SJCRH30 (cell line): ENCODE measurements around the gene CDC25A. TPM values are rescaled to one million over a fixed set of nuclear protein-coding genes. Genes with fewer than 3 reads are reported as not detected.
A peak's percentile ranks its signal among the peaks of the same experiment; 100 is the strongest.

ENCODE experiments used
- DNase-seq, 2 experiments: peaks; one replicate each; pipeline ENCODE4 v3.0.0-alpha.2; 2015 to 2020
- H3K27ac ChIP-seq: fragments of 250-450 bp; sonication (Bioruptor Pico); 2 replicates; pipeline ENCODE4 v1.5.1; 2020; ENCODE audit warnings: mild to moderate bottlenecking, moderate library complexity
- H3K27me3 ChIP-seq: fragments of 250-450 bp; sonication (Bioruptor Pico); 2 replicates; pipeline ENCODE4 v1.5.1; 2020; ENCODE audit warnings: mild to moderate bottlenecking, moderate library complexity
- H3K36me3 ChIP-seq: fragments of 250-450 bp; sonication (Bioruptor Pico); 2 replicates; pipeline ENCODE4 v1.5.1; 2020; ENCODE audit warnings: mild to moderate bottlenecking, moderate library complexity
- H3K4me1 ChIP-seq: fragments of 250-450 bp; sonication (Bioruptor Pico); 2 replicates; pipeline ENCODE4 v1.5.1; 2020; ENCODE audit warnings: mild to moderate bottlenecking, moderate library complexity
- H3K4me3 ChIP-seq: fragments of 250-450 bp; sonication (Bioruptor Pico); 2 replicates; pipeline ENCODE4 v1.5.1; 2020; ENCODE audit warnings: mild to moderate bottlenecking, moderate library complexity
- H3K9me3 ChIP-seq: fragments of 250-450 bp; sonication (Bioruptor Pico); replicated peaks from 2 replicates; pipeline ENCODE4 v1.5.1; 2020; ENCODE audit warnings: mild to moderate bottlenecking, moderate library complexity
- total RNA-seq: library from RNA; depleted of rRNA; stranded (reverse); fragments of >200 nt; shearing (Covaris generic); gene quantifications from 2 replicates; pipeline ENCODE4 v1.2.3, GENCODE V29; 2014; rRNA removed

Gene CDC25A
- total RNA-seq, result 83.1 and 92.0 TPM in 2 replicates

GRCh38 chr3:48188266-48189201 is at the start of gene CDC25A:
Gene CDC25A, minus strand, starts transcription at chr3:48188417. Its CDS starts 470 bp downstream, at chr3:48187947.
- peak within 1 kb of the TSS; percentile 87 for H3K4me3 ChIP-seq
- peak; percentile 99 for DNase-seq
- 0 out of 2 replicates have a peak, but pooled peaks cover 4% of the 10 kb centered on the region for H3K4me1 ChIP-seq
- peaks cover 25% of the 10 kb centered on the region for H3K36me3 ChIP-seq
- no peaks in the 10 kb centered on the region for H3K27me3 ChIP-seq
- H3K27ac ChIP-seq, result peak within 1 kb of the TSS; percentile 89
- H3K9me3 ChIP-seq, result no peaks in the 10 kb centered on the region

- H3K36me3 ChIP-seq, result no peaks in the 10 kb centered on the region
- no peak for DNase-seq
- H3K27me3 ChIP-seq, result no peaks in the 10 kb centered on the region
- H3K9me3 ChIP-seq, result no peaks in the 10 kb centered on the region
- no peak overlapping the region for H3K27ac ChIP-seq
- no peak overlapping the region for H3K4me3 ChIP-seq
- peaks cover 11% of the 10 kb centered on the region for H3K4me1 ChIP-seq
These were observed 48.3 kb upstream of the CDC25A start for GRCh38 chr3:48236531-48236930.

GRCh38 chr3:48233542-48233941 is 45.3 kb upstream of the CDC25A start:
- Histone ChIP-seq H3K4me3 (no peak overlapping the region), H3K27ac (no peak overlapping the region), H3K36me3 (no peaks in the 10 kb centered on the region), H3K4me1 (no peaks in the 10 kb centered on the region; the same call in none of the 2 replicates), H3K9me3 (no peaks in the 10 kb centered on the region), H3K27me3 (no peaks in the 10 kb centered on the region)
- no peak for DNase-seq

- no peaks in the 10 kb centered on the region for H3K27me3 ChIP-seq
- no peak overlapping the region for H3K27ac ChIP-seq
- no peaks in the 10 kb centered on the region for H3K9me3 ChIP-seq
- no peaks in the 10 kb centered on the region; the same call in none of the 2 replicates for H3K4me1 ChIP-seq
- H3K36me3 ChIP-seq, result no peaks in the 10 kb centered on the region
- no peak overlapping the region for H3K4me3 ChIP-seq
- peak; percentile 83 to 91 for DNase-seq
These were observed 44.5 kb upstream of the CDC25A start for GRCh38 chr3:48232734-48233133.

- Histone ChIP-seq H3K9me3 (no peaks in the 10 kb centered on the region), H3K27me3 (no peaks in the 10 kb centered on the region), H3K4me3 (no peak overlapping the region), H3K4me1 (no peaks in the 10 kb centered on the region; the same call in none of the 2 replicates), H3K36me3 (no peaks in the 10 kb centered on the region), H3K27ac (no peak overlapping the region)
- no peak for DNase-seq
These were observed 44.0 kb upstream of the CDC25A start for GRCh38 chr3:48232232-48232631.

GRCh38 chr3:48226939-48227338 is 38.7 kb upstream of the CDC25A start:
- Histone ChIP-seq H3K27ac (no peak overlapping the region), H3K27me3 (no peaks in the 10 kb centered on the region), H3K4me3 (no peak overlapping the region), H3K9me3 (no peaks in the 10 kb centered on the region), H3K36me3 (no peaks in the 10 kb centered on the region), H3K4me1 (peaks cover 7% of the 10 kb centered on the region; the same call in 1 of the 2 replicates)
- DNase-seq, result no peak

GRCh38 chr3:48225587-48225986 is 37.4 kb upstream of the CDC25A start:
- H3K4me3 ChIP-seq, result no peak overlapping the region
- no peak overlapping the region for H3K27ac ChIP-seq
- H3K9me3 ChIP-seq, result no peaks in the 10 kb centered on the region
- no peaks in the 10 kb centered on the region for H3K36me3 ChIP-seq
- no peak for DNase-seq
- no peaks in the 10 kb centered on the region for H3K27me3 ChIP-seq
- H3K4me1 ChIP-seq, result peaks cover 7% of the 10 kb centered on the region; the same call in 1 of the 2 replicates

- DNase-seq, result peak; percentile 58 to 78
- H3K4me3 ChIP-seq, result no peak within 1 kb of the TSS
- H3K27ac ChIP-seq, result no peak within 1 kb of the TSS; the same call in 1 of the 2 replicates
- no peaks in the 10 kb centered on the region for H3K27me3 ChIP-seq
- peaks cover 7% of the 10 kb centered on the region; the same call in 1 of the 2 replicates for H3K4me1 ChIP-seq
- H3K36me3 ChIP-seq, result no peaks in the 10 kb centered on the region
- no peaks in the 10 kb centered on the region for H3K9me3 ChIP-seq
These were observed 34.6 kb upstream of the CDC25A start, which contains the start of gene CAMP for GRCh38 chr3:48222616-48223513. Gene CAMP, plus strand, starts transcription at chr3:48223495. Its CDS starts 17 bp downstream, at chr3:48223512.

GRCh38 chr3:48220746-48221145 is 32.5 kb upstream of the CDC25A start:
- Histone ChIP-seq H3K27ac (no peak overlapping the region), H3K36me3 (no peaks in the 10 kb centered on the region), H3K4me1 (peaks cover 7% of the 10 kb centered on the region; the same call in 1 of the 2 replicates), H3K9me3 (no peaks in the 10 kb centered on the region), H3K4me3 (no peak overlapping the region), H3K27me3 (no peaks in the 10 kb centered on the region)
- no peak for DNase-seq

GRCh38 chr3:48219543-48219942 is 31.3 kb upstream of the CDC25A start:
- Histone ChIP-seq H3K4me1 (peaks cover 10% of the 10 kb centered on the region), H3K4me3 (no peak overlapping the region), H3K27ac (no peak overlapping the region), H3K27me3 (no peaks in the 10 kb centered on the region), H3K9me3 (no peaks in the 10 kb centered on the region), H3K36me3 (no peaks in the 10 kb centered on the region)
- DNase-seq, result no peak

GRCh38 chr3:48218537-48218936 is 30.3 kb upstream of the CDC25A start:
- DNase-seq, result no peak
- H3K4me3 ChIP-seq, result no peak overlapping the region
- H3K4me1 ChIP-seq, result peaks cover 10% of the 10 kb centered on the region
- no peaks in the 10 kb centered on the region for H3K36me3 ChIP-seq
- H3K9me3 ChIP-seq, result no peaks in the 10 kb centered on the region
- H3K27me3 ChIP-seq, result no peaks in the 10 kb centered on the region
- H3K27ac ChIP-seq, result no peak overlapping the region

- DNase-seq, result no peak
- Histone ChIP-seq H3K27ac (no peak overlapping the region), H3K4me1 (peaks cover 3% of the 10 kb centered on the region; the same call in 1 of the 2 replicates), H3K27me3 (no peaks in the 10 kb centered on the region), H3K9me3 (no peaks in the 10 kb centered on the region), H3K36me3 (no peaks in the 10 kb centered on the region), H3K4me3 (no peak overlapping the region)
These were observed 29.2 kb upstream of the CDC25A start for GRCh38 chr3:48217449-48217848.

GRCh38 chr3:48215876-48216275 is 27.7 kb upstream of the CDC25A start:
- Histone ChIP-seq H3K27me3 (no peaks in the 10 kb centered on the region), H3K9me3 (no peaks in the 10 kb centered on the region), H3K4me3 (no peak overlapping the region), H3K4me1 (peaks cover 3% of the 10 kb centered on the region; the same call in 1 of the 2 replicates), H3K27ac (0 out of 2 replicates have a peak overlapping the region, but pooled peaks have one; percentile 23), H3K36me3 (no peaks in the 10 kb centered on the region)
- peak; percentile 19 to 45 for DNase-seq

- H3K4me1 ChIP-seq, result peaks cover 3% of the 10 kb centered on the region; the same call in 1 of the 2 replicates
- H3K27me3 ChIP-seq, result no peaks in the 10 kb centered on the region
- no peaks in the 10 kb centered on the region for H3K36me3 ChIP-seq
- DNase-seq, result no peak
- H3K9me3 ChIP-seq, result no peaks in the 10 kb centered on the region
- H3K27ac ChIP-seq, result 0 out of 2 replicates have a peak overlapping the region, but pooled peaks have one; percentile 23
- H3K4me3 ChIP-seq, result no peak overlapping the region
These were observed 27.2 kb upstream of the CDC25A start for GRCh38 chr3:48215466-48215865.
